Endothelial cell of umbilical vein (primary cell): ENCODE results near the gene PPP1R8. TPM values are rescaled to one million over a fixed set of nuclear protein-coding genes. Genes with fewer than 3 reads are reported as not detected.

Source experiments
- BruUV-seq: library from RNA; stranded (reverse); fragments of 400-500 nt; replicated peaks from 2 replicates; lab custom pipeline; 2021; lab: Mats Ljungman, UMichigan
- CTCF ChIA-PET: fragments of 300-600, 350-600 bp; sonication (Branson Sonifier 250); formaldehyde crosslinking; loops from one replicate; lab custom pipeline; 2021; ENCODE audit warnings: antibody characterized with exemption, inconsistent platforms; lab: Charles Lee
- POLR2A ChIA-PET: fragments of 300-600, 350-600 bp; sonication (Branson Sonifier 250); formaldehyde crosslinking; loops from one replicate; lab custom pipeline; 2021; ENCODE audit warnings: antibody characterized with exemption, inconsistent platforms; lab: Charles Lee
- DNase-seq: peaks from one replicate; pipeline ENCODE4 v3.0.0-alpha.2; 2011; ENCODE audit warnings: low read depth, low spot score
- FAIRE-seq: peaks from 2 replicates; lab custom pipeline; 2011; peaks lifted over from hg19 to GRCh38; lab: Jason Lieb, UNC
- H2AFZ ChIP-seq: 2 replicates; pipeline ENCODE4 v1.6.0; 2012; ENCODE audit warnings: low read depth, low read length, control low read depth, inconsistent platforms
- H3K27ac ChIP-seq: 2 replicates; pipeline ENCODE4 v1.5.1; 2011; ENCODE audit warnings: low read depth, mild to moderate bottlenecking, control low read depth, low read length, moderate library complexity; ENCODE audit not compliant: insufficient read depth
- H3K27me3 ChIP-seq, 2 experiments: 2 replicates each; pipeline versions ENCODE4 v1.6.0 to v1.6.1; 2011; ENCODE audit warnings: low read length in 2 of 2, mixed read lengths in 1 of 2; ENCODE audit not compliant: control insufficient read depth in 2 of 2, insufficient read depth in 2 of 2
- H3K36me3 ChIP-seq, 2 experiments: 2 replicates in 1 of 2; 3 replicates in 1 of 2; pipeline ENCODE4 v1.5.1; 2011; ENCODE audit warnings: low read length in 2 of 2, mild to moderate bottlenecking in 1 of 2, moderate library complexity in 1 of 2; ENCODE audit not compliant: control insufficient read depth in 2 of 2, insufficient read depth in 2 of 2; ENCODE audit errors: extremely low read depth in 1 of 2
- H3K4me1 ChIP-seq: 3 replicates; pipeline ENCODE4 v1.5.1; 2011; ENCODE audit warnings: mild to moderate bottlenecking, low read length; ENCODE audit not compliant: control insufficient read depth, insufficient read depth; ENCODE audit errors: extremely low read depth
- H3K4me2 ChIP-seq: 2 replicates; pipeline ENCODE4 v1.6.1; 2011; ENCODE audit warnings: low read length, control low read depth, mixed read lengths; ENCODE audit not compliant: insufficient read depth
- H3K4me3 ChIP-seq, 3 experiments: fragments of 200-600 bp in 1 of 3; sonication (generic), shearing (Covaris generic) in 1 of 3; replicated peaks in 1 of 3; 2 replicates each; pipeline ENCODE4 v1.5.1; 2011 to 2016; ENCODE audit warnings: control low read depth in 3 of 3, low read length in 3 of 3, mild to moderate bottlenecking in 2 of 3, inconsistent platforms in 1 of 3, low read depth in 1 of 3, moderate library complexity in 1 of 3; ENCODE audit not compliant: insufficient read depth in 1 of 3
- H3K79me2 ChIP-seq: 2 replicates; pipeline ENCODE4 v1.6.0; 2012; ENCODE audit warnings: low read length, inconsistent platforms; ENCODE audit not compliant: control insufficient read depth, insufficient read depth
- H3K9ac ChIP-seq: replicated peaks from 2 replicates; pipeline ENCODE3; 2011; ENCODE audit warnings: low read length, control low read depth; ENCODE audit not compliant: insufficient read depth; ENCODE audit errors: extremely low read depth
- H3K9me1 ChIP-seq: replicated peaks from 3 replicates; pipeline ENCODE4 v1.6.0; 2011; ENCODE audit warnings: mild to moderate bottlenecking, low read length; ENCODE audit not compliant: control insufficient read depth, insufficient read depth; ENCODE audit errors: extremely low read depth
- H3K9me3 ChIP-seq: replicated peaks from 2 replicates; pipeline ENCODE4 v1.5.1; 2012; ENCODE audit warnings: low read length, inconsistent platforms; ENCODE audit not compliant: control insufficient read depth, insufficient read depth
- H4K20me1 ChIP-seq: replicated peaks from 2 replicates; pipeline ENCODE3; 2011; ENCODE audit warnings: mild to moderate bottlenecking, low read length; ENCODE audit not compliant: control insufficient read depth, insufficient read depth; ENCODE audit errors: extremely low read depth
- EZH2 ChIP-seq: IDR thresholded peaks from 2 replicates; pipeline ENCODE4 v1.6.1; 2012; ENCODE audit warnings: borderline replicate concordance, low read depth, mild to moderate bottlenecking, moderate library complexity, low read length, inconsistent platforms; ENCODE audit not compliant: severe bottlenecking
- FOS ChIP-seq: IDR thresholded peaks from 2 replicates; pipeline ENCODE4 v1.6.1; 2011; ENCODE audit warnings: mild to moderate bottlenecking, low read length, moderate library complexity, borderline replicate concordance; ENCODE audit not compliant: insufficient read depth
- GATA2 ChIP-seq: IDR thresholded peaks from 2 replicates; pipeline ENCODE4 v1.7.0; 2011; ENCODE audit warnings: low read depth, mild to moderate bottlenecking, moderate library complexity, mixed read lengths, low read length; ENCODE audit not compliant: insufficient read length, insufficient read depth
- JUN ChIP-seq: IDR thresholded peaks from 2 replicates; pipeline ENCODE4 v1.6.1; 2011; ENCODE audit warnings: borderline replicate concordance, low read depth; ENCODE audit not compliant: insufficient read length, insufficient read depth
- MYC ChIP-seq: IDR thresholded peaks from one replicate; pipeline ENCODE4 v1.6.1; 2011; ENCODE audit warnings: mild to moderate bottlenecking, low read depth, low read length
- POLR2A ChIP-seq: IDR thresholded peaks from 2 replicates; pipeline ENCODE4 v1.6.1; 2012; ENCODE audit warnings: low read depth, mild to moderate bottlenecking, control low read depth, low read length
- POLR2AphosphoS5 ChIP-seq: IDR thresholded peaks from 2 replicates; pipeline ENCODE4 v1.6.1; 2012; ENCODE audit warnings: low read depth, mild to moderate bottlenecking, control low read depth, low read length, moderate library complexity; ENCODE audit not compliant: insufficient read depth
- dilution Hi-C: fragments of 300-500 bp; cut with MboI; formaldehyde crosslinking; loops from one replicate; pipeline ENCODE4 v1.15.0; 2019; ENCODE audit warnings: low sequenced_read_pairs; ENCODE audit not compliant: extremely low pct_ligation_motif_present
- intact Hi-C: fragments of 100-400 bp; cut with micrococcal nuclease; formaldehyde crosslinking; loops from one replicate; pipeline ENCODE4 v1.10.0; 2022
- polyA plus RNA-seq, 4 experiments: library from polyadenylated mRNA; depleted of rRNA in 3 of 4; stranded (reverse) in 3 of 4; unstranded in 1 of 4; fragments of >200 nt; gene quantifications; 2 replicates each; pipeline versions ENCODE4 v1.2.1 to v1.2.3, GENCODE V29; 2011 to 2012; ENCODE audit warnings: missing spikeins in 1 of 4
- total RNA-seq: library from RNA; stranded (reverse); gene quantifications from 2 replicates; pipeline ENCODE4 v1.2.3, GENCODE V29; 2021
- TF ChIP-seq, protein P1 (sequence below), 2 donors: IDR thresholded peaks; 1 replicate in 1 of 2; 2 replicates in 1 of 2; pipeline ENCODE4 v1.5.1; 2011; ENCODE audit warnings: low read length in 2 of 2, mild to moderate bottlenecking in 2 of 2, moderate library complexity in 2 of 2, control low read depth in 1 of 2, inconsistent platforms in 1 of 2, low read depth in 1 of 2; ENCODE audit not compliant: insufficient read depth in 1 of 2; ENCODE audit errors: extremely low read depth in 1 of 2
- TF ChIP-seq, protein P2 (sequence below): IDR thresholded peaks from 2 replicates; pipeline ENCODE4 v1.6.1; 2011; ENCODE audit not compliant: insufficient read depth, insufficient read length

Gene PPP1R8
- total and polyA plus RNA-seq, 2 donors (not counting 3 experiments of a cell fraction or from before 2014, with no cell fraction given): 39.0 to 48.5 TPM

DNA sequence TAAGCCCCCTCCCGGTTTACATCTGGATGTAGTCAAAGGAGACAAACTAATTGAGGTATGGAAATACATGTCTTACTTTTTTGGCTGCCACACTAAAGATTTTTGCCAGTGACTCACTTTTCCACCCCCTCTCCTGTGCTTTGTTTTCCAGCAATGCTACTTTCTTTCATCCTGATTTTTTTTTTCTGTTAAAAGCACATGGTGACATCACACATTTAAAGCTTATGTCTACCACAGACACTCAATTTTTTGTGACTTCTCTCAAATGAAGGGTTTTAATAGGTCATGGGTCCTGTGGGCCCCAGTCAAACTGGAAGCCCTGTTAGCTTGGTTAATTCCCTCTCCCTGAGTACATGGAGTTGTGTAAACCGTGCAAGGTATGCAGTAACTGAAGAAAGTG lies 2.2 kb downstream of the PPP1R8 start:
- H3K9me3 ChIP-seq: no peaks in the 10 kb centered on the region
- H3K4me2 ChIP-seq: peak overlapping the region; percentile 92
- no TSS peak for BruUV-seq
- peak; percentile 54 for DNase-seq
- peak overlapping the region in 1 of 3 experiments; percentile 93 for H3K4me3 ChIP-seq
- peak overlapping the region; percentile 40 for H3K27ac ChIP-seq
- CTCF ChIA-PET: interaction anchor here (1.1 to 1.5 kb wide), 2 partner anchors 25 to 72 kb away, joined by 3 to 4 read pairs; no protein-coding TSS in a partner anchor
- dilution Hi-C loops: no loop called here
- H3K9me1 ChIP-seq: no peaks in the 10 kb centered on the region
- peaks cover 60% of the 10 kb centered on the region for H3K79me2 ChIP-seq
- TF ChIP-seq, protein P1, sequence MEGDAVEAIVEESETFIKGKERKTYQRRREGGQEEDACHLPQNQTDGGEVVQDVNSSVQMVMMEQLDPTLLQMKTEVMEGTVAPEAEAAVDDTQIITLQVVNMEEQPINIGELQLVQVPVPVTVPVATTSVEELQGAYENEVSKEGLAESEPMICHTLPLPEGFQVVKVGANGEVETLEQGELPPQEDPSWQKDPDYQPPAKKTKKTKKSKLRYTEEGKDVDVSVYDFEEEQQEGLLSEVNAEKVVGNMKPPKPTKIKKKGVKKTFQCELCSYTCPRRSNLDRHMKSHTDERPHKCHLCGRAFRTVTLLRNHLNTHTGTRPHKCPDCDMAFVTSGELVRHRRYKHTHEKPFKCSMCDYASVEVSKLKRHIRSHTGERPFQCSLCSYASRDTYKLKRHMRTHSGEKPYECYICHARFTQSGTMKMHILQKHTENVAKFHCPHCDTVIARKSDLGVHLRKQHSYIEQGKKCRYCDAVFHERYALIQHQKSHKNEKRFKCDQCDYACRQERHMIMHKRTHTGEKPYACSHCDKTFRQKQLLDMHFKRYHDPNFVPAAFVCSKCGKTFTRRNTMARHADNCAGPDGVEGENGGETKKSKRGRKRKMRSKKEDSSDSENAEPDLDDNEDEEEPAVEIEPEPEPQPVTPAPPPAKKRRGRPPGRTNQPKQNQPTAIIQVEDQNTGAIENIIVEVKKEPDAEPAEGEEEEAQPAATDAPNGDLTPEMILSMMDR (IDR thresholded peaks at IDR 0.05; ENCODE audit: extremely low read depth in 1 of 2, insufficient read depth in 1 of 2, low read depth in 1 of 2, low read length in 2 of 2): no peak
- TF ChIP-seq JUN: peak; percentile 38
- no peaks in the 10 kb centered on the region for H3K27me3 ChIP-seq
- intact Hi-C loops: no loop called here
- H4K20me1 ChIP-seq: no peaks in the 10 kb centered on the region
- no peak overlapping the region for H3K9ac ChIP-seq
- no peak for FAIRE-seq
- peaks cover 2 to 6% of the 10 kb centered on the region in 2 experiments for H3K36me3 ChIP-seq
- H2AFZ ChIP-seq: no peak overlapping the region
- POLR2A ChIA-PET: interaction anchor here (0.6 kb wide), 1 partner anchor 60 kb away, joined by 4 read pairs; the partner anchor contains the start of gene STX12
- H3K4me1 ChIP-seq: peaks cover 19% of the 10 kb centered on the region

DNA sequence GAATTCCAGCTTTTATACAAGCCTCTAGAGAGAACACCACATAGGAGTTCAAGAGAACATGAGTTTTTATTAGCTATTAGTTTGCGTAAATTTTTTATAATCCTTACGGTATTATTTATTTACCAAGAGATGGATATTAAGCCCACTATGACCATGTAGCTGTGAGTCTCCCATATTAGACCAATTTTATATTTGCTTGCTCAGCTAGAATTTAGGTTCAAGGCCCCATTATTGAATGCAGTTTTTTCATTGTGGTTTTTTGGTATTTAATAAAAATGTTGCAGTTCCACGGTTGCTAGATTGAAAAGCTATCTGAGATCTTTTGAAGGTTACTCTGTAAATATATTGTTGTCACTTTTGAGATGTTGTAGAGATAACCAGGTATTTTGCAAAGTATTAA lies 2.9 kb downstream of the PPP1R8 start:
- Histone ChIP-seq H2AFZ (no peak overlapping the region), H3K36me3 (peaks cover 2 to 6% of the 10 kb centered on the region in 2 experiments), H3K9me3 (no peaks in the 10 kb centered on the region), H3K9ac (no peak overlapping the region), H3K79me2 (peaks cover 60% of the 10 kb centered on the region), H3K4me3 (no peak overlapping the region), H3K4me1 (peaks cover 19% of the 10 kb centered on the region), H3K4me2 (no peak overlapping the region), H4K20me1 (no peaks in the 10 kb centered on the region), H3K9me1 (no peaks in the 10 kb centered on the region), H3K27ac (no peak overlapping the region), H3K27me3 (no peaks in the 10 kb centered on the region)
- dilution Hi-C loops (no loop called here), intact Hi-C loops (no loop called here)
- FAIRE-seq (no peak), DNase-seq (no peak)
- TF ChIP-seq POLR2AphosphoS5 (no peak), JUN (no peak), GATA2 (no peak), FOS (no peak), EZH2 (no peak), POLR2A (no peak), MYC (no peak)
- TF ChIP-seq, protein P2, sequence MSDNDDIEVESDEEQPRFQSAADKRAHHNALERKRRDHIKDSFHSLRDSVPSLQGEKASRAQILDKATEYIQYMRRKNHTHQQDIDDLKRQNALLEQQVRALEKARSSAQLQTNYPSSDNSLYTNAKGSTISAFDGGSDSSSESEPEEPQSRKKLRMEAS: no peak
- TF ChIP-seq, protein P1 (IDR thresholded peaks at IDR 0.05; ENCODE audit: extremely low read depth in 1 of 2, insufficient read depth in 1 of 2, low read depth in 1 of 2, low read length in 2 of 2): no peak
- ChIA-PET POLR2A (no interaction called here), CTCF (interaction anchor here (1.1 to 1.5 kb wide), 2 partner anchors 25 to 73 kb away, joined by 3 to 4 read pairs; no protein-coding TSS in a partner anchor)
- BruUV-seq: no TSS peak
